ENCODE measurements around the gene OTOS.

OTOS gene

GRCh38 chr2:240140511-240140910 lies at the start of gene OTOS:
OTOS (minus strand) TSS chr2:240140658; CDS start chr2:240140326, 332 bp downstream.
- DNase-seq = no peak

GRCh38 chr2:240189686-240190085 lies 49.2 kb upstream of the OTOS start:
- no peak for DNase-seq

GRCh38 chr2:240187989-240188590 lies 47.6 kb upstream of the OTOS start:
- DNase-seq = no peak

GRCh38 chr2:240186191-240186725 lies 45.8 kb upstream of the OTOS start:
- no peak for DNase-seq

- no peak for DNase-seq
These were observed 44.2 kb upstream of the OTOS start for GRCh38 chr2:240184656-240185055.

- no peak for DNase-seq
These were observed 43.6 kb upstream of the OTOS start for GRCh38 chr2:240183875-240184590.

GRCh38 chr2:240183006-240183874 lies 42.8 kb upstream of the OTOS start:
- no peak for DNase-seq

- DNase-seq = no peak
These were observed 42.0 kb upstream of the OTOS start for GRCh38 chr2:240182476-240182875.

- no peak for DNase-seq
These were observed 41.5 kb upstream of the OTOS start for GRCh38 chr2:240182001-240182400.

GRCh38 chr2:240179941-240180666 lies 39.6 kb upstream of the OTOS start:
- no peak for DNase-seq

GRCh38 chr2:240179186-240179815 lies 38.8 kb upstream of the OTOS start:
- DNase-seq = no peak

- no peak for DNase-seq
These were observed 38.1 kb upstream of the OTOS start for GRCh38 chr2:240178564-240178963.

GRCh38 chr2:240174496-240174895 lies 34.0 kb upstream of the OTOS start:
- no peak for DNase-seq

GRCh38 chr2:240172071-240172895 lies 31.8 kb upstream of the OTOS start:
- DNase-seq = no peak

- no peak for DNase-seq
These were observed 30.4 kb upstream of the OTOS start for GRCh38 chr2:240170883-240171282.

GRCh38 chr2:240170354-240170735 lies 29.9 kb upstream of the OTOS start:
- no peak for DNase-seq

- no peak for DNase-seq
These were observed 29.3 kb upstream of the OTOS start for GRCh38 chr2:240169486-240170353.

GRCh38 chr2:240168546-240169361 lies 28.3 kb upstream of the OTOS start:
- DNase-seq = no peak

- no peak for DNase-seq
These were observed 27.6 kb upstream of the OTOS start for GRCh38 chr2:240168041-240168440.

GRCh38 chr2:240167588-240167880 lies 27.1 kb upstream of the OTOS start:
- DNase-seq = no peak

Measured in fibroblast of skin of right biceps (primary cell).